ENCODE data around the gene MCEE.

GRCh38 chr2:71082402-71083252 is 47.4 kb downstream of the MCEE start:
- no peak for TF ChIP-seq GABPA (IDR thresholded peaks at IDR 0.05; ENCODE audit: low read depth)
- TF ChIP-seq, protein P1, sequence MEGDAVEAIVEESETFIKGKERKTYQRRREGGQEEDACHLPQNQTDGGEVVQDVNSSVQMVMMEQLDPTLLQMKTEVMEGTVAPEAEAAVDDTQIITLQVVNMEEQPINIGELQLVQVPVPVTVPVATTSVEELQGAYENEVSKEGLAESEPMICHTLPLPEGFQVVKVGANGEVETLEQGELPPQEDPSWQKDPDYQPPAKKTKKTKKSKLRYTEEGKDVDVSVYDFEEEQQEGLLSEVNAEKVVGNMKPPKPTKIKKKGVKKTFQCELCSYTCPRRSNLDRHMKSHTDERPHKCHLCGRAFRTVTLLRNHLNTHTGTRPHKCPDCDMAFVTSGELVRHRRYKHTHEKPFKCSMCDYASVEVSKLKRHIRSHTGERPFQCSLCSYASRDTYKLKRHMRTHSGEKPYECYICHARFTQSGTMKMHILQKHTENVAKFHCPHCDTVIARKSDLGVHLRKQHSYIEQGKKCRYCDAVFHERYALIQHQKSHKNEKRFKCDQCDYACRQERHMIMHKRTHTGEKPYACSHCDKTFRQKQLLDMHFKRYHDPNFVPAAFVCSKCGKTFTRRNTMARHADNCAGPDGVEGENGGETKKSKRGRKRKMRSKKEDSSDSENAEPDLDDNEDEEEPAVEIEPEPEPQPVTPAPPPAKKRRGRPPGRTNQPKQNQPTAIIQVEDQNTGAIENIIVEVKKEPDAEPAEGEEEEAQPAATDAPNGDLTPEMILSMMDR (IDR thresholded peaks at IDR 0.05; ENCODE audit: insufficient read depth, low read length): no peak
